H1 (cell line): Measurements from ENCODE around the gene ATP6V1B1. TPM values are rescaled to one million over a fixed set of nuclear protein-coding genes. Genes with fewer than 3 reads are reported as not detected.

Experiments
- SIRT6 ChIP-seq: IDR thresholded peaks from one replicate; pipeline ENCODE4 v1.7.1; 2012; ENCODE audit warnings: low read length, inconsistent platforms
- polyA plus RNA-seq, 7 experiments: library from polyadenylated mRNA; depleted of rRNA in 3 of 7; stranded (reverse) in 5 of 7; unstranded in 2 of 7; fragments of >200 nt in 5 of 7; fragments of 200-250 nt in 2 of 7; gene quantifications; 1 replicate in 5 of 7; 2 replicates in 1 of 7; 4 replicates in 1 of 7; pipeline versions ENCODE4 v1.2.1 to v1.2.3, GENCODE V29; 2011 to 2013; ENCODE audit warnings: missing spikeins in 2 of 7, mixed read lengths in 2 of 7
- total RNA-seq: library from RNA; stranded (reverse); fragmentation: NEBNext Ultra II Directional; extraction: Animal tissue kit (Norgen Biotek cat#: 25700); gene quantifications from 2 replicates; pipeline ENCODE4 v1.2.1, GENCODE V29; 2021

The ATP6V1B1 gene
- total and polyA plus RNA-seq, 2 of the 8 experiments (the other 6 are each of a cell fraction or from before 2014, with no cell fraction given): not detected

- TF ChIP-seq SIRT6: no peak
Measured at GRCh38 chr2:70922235-70923234, 13.2 kb upstream of the ATP6V1B1 start (continued).
